ENCODE data around the gene TFF2.

DNA sequence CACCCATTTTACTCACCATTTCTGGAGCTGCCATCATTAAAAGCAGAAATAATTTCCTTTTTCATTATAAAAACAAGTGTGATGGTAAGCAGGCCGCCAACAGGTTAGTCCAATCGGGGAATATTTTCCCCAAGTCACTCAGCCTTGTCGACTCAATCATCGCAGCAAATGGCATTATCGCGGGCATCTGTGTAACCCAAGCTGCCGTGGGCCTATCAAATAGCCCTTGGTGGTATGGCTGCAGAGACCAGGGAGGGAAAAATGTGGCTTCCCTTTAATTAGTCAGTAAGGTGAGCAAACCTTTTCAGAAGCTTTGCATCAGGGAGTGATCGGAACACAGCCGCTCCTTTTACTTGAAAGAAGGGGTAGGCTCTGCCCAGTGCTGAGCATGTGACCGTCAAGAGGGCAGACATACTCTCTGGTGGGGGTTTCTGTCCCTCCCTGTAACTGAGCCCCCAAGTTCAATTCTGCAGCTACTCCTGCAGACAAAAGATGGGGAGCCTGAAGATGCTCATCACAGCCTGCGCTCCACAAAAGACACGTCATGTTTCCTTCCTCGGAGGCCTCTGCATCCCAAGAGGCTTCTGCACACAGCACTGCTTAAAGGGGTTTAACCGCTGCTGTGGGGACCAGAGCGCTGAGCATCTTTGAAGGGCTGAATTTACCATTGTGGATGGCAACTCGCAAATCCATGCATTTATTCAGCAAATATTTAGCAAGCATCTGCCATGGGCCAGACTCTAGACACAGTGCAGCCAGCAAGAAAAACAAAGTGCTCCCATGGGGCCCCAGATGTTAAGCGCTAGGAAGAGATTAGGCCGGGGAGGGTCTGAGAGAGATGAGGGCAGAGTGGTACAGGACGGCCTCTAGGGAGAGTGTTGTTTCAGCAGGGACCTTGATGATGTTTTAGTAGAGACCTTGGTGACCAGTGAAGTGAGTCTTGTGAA, 46.3 kb upstream of the TFF2 start:
- TF ChIP-seq RAD21 (IDR thresholded peaks at IDR 0.05; ENCODE audit: low read depth) (no peak), TCF12 (IDR thresholded peaks at IDR 0.05; ENCODE audit: low read depth) (no peak), EP300 (IDR thresholded peaks at IDR 0.05; ENCODE audit: borderline replicate concordance) (no peak), CEBPB (IDR thresholded peaks at IDR 0.05) (no peak), TAF1 (IDR thresholded peaks at IDR 0.05; ENCODE audit: low read depth) (no peak), FOXM1 (IDR thresholded peaks at IDR 0.05; ENCODE audit: borderline replicate concordance, low read depth) (no peak), YY1 (IDR thresholded peaks at IDR 0.05; ENCODE audit: low read depth) (no peak), NFIC (IDR thresholded peaks at IDR 0.05) (no peak), TEAD4 (IDR thresholded peaks at IDR 0.05) (no peak), EGR1 (IDR thresholded peaks at IDR 0.05) (no peak)
- TF ChIP-seq, protein P1, sequence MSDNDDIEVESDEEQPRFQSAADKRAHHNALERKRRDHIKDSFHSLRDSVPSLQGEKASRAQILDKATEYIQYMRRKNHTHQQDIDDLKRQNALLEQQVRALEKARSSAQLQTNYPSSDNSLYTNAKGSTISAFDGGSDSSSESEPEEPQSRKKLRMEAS (IDR thresholded peaks at IDR 0.05): no peak
- TF ChIP-seq, protein P2, sequence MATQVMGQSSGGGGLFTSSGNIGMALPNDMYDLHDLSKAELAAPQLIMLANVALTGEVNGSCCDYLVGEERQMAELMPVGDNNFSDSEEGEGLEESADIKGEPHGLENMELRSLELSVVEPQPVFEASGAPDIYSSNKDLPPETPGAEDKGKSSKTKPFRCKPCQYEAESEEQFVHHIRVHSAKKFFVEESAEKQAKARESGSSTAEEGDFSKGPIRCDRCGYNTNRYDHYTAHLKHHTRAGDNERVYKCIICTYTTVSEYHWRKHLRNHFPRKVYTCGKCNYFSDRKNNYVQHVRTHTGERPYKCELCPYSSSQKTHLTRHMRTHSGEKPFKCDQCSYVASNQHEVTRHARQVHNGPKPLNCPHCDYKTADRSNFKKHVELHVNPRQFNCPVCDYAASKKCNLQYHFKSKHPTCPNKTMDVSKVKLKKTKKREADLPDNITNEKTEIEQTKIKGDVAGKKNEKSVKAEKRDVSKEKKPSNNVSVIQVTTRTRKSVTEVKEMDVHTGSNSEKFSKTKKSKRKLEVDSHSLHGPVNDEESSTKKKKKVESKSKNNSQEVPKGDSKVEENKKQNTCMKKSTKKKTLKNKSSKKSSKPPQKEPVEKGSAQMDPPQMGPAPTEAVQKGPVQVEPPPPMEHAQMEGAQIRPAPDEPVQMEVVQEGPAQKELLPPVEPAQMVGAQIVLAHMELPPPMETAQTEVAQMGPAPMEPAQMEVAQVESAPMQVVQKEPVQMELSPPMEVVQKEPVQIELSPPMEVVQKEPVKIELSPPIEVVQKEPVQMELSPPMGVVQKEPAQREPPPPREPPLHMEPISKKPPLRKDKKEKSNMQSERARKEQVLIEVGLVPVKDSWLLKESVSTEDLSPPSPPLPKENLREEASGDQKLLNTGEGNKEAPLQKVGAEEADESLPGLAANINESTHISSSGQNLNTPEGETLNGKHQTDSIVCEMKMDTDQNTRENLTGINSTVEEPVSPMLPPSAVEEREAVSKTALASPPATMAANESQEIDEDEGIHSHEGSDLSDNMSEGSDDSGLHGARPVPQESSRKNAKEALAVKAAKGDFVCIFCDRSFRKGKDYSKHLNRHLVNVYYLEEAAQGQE (IDR thresholded peaks at IDR 0.05; ENCODE audit: low read depth): no peak
- TF ChIP-seq, protein P3, sequence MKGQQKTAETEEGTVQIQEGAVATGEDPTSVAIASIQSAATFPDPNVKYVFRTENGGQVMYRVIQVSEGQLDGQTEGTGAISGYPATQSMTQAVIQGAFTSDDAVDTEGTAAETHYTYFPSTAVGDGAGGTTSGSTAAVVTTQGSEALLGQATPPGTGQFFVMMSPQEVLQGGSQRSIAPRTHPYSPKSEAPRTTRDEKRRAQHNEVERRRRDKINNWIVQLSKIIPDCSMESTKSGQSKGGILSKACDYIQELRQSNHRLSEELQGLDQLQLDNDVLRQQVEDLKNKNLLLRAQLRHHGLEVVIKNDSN (IDR thresholded peaks at IDR 0.05): no peak

Measured in Ishikawa (cell line).